Kidney (tissue), 14 donors: ENCODE data around the gene HBA1. TPM values are rescaled to one million over a fixed set of nuclear protein-coding genes. Genes with fewer than 3 reads are reported as not detected.
"Not testable (repeated sequence)": the region's sequence is repeated elsewhere in the genome, so short reads cannot be mapped to it uniquely, and the experiment has no call there.

Source experiments
- DNase-seq, 5 donors: peaks; one replicate each; pipeline ENCODE4 v3.0.0-alpha.2; 2013 to 2020
- FAIRE-seq: peaks from 2 replicates; lab custom pipeline; 2012; peaks lifted over from hg19 to GRCh38; lab: Jason Lieb, UNC
- H3K27ac ChIP-seq, 2 donors: one replicate each; pipeline ENCODE4 v1.7.0; 2013; ENCODE audit warnings: low read depth in 2 of 2, low read length in 2 of 2, inconsistent platforms in 1 of 2
- H3K27me3 ChIP-seq: one replicate; pipeline ENCODE4 v1.7.1; 2013; ENCODE audit warnings: low read length, inconsistent platforms; ENCODE audit not compliant: control insufficient read depth, insufficient read depth
- H3K36me3 ChIP-seq, 3 donors: one replicate each; pipeline versions ENCODE4 v1.7.0 to v1.7.1; 2013; ENCODE audit warnings: low read length in 3 of 3, control low read depth in 1 of 3, inconsistent platforms in 1 of 3; ENCODE audit not compliant: insufficient read depth in 3 of 3, control insufficient read depth in 2 of 3
- H3K4me1 ChIP-seq, 3 donors: one replicate each; pipeline versions ENCODE4 v1.7.0 to v1.7.1; 2013; ENCODE audit warnings: low read length in 3 of 3, inconsistent platforms in 1 of 3, low read depth in 1 of 3; ENCODE audit not compliant: control insufficient read depth in 2 of 3, insufficient read depth in 2 of 3
- H3K4me3 ChIP-seq, 3 donors: one replicate each; pipeline versions ENCODE4 v1.7.0 to v1.8.1; 2013; ENCODE audit warnings: low read length in 3 of 3, control low read depth in 1 of 3, inconsistent platforms in 1 of 3
- H3K9ac ChIP-seq, 3 donors: one replicate each; pipeline versions ENCODE4 v1.7.0 to v1.7.1; 2013; ENCODE audit warnings: low read length in 3 of 3, control low read depth in 1 of 3, inconsistent platforms in 1 of 3
- H3K9me3 ChIP-seq, 3 donors: one replicate each; pipeline versions ENCODE4 v1.7.0 to v1.7.1; 2013; ENCODE audit warnings: low read length in 3 of 3, control low read depth in 1 of 3, inconsistent platforms in 1 of 3; ENCODE audit not compliant: control insufficient read depth in 2 of 3, insufficient read depth in 1 of 3
- CTCF ChIP-seq: IDR thresholded peaks from 3 replicates; pipeline ENCODE4 v1.5.1; 2012; ENCODE audit warnings: mild to moderate bottlenecking, moderate library complexity, borderline replicate concordance; ENCODE audit not compliant: insufficient read depth; ENCODE audit errors: extremely low read depth
- intact Hi-C: fragments of 100-400 bp; cut with DNase I; formaldehyde crosslinking; loops from one replicate; pipeline ENCODE4 v1.11.1; 2022
- polyA plus RNA-seq: library from polyadenylated mRNA; stranded (reverse); fragments of 350-450 nt; fragmentation: Illumina TruSeq; extraction: RNeasy Lipid Tissue Mini Kit (QIAGEN cat#74804); gene quantifications from one replicate; pipeline ENCODE4 v1.2.3, GENCODE V29; 2014; ENCODE audit warnings: low read depth, low replicate concordance; ENCODE audit not compliant: insufficient read depth
- total RNA-seq: library from RNA; stranded (reverse); fragmentation: NEBNext Ultra II Directional; extraction: Animal tissue kit (Norgen Biotek cat#: 25700); gene quantifications from one replicate; pipeline ENCODE4 v1.2.1, GENCODE V29; 2021
- donor health status: control.
- donor health status: control.
- donor health status: control.
- donor health status: control.
- donor health status: control.
- donor health status: DM: yes; HTN: yes; CAD: no.
- donor health status: Normal renal cell carcinoma (clear cell type).

The HBA1 gene
- total and polyA plus RNA-seq, 2 donors from 2014 or later = 2.6 to 41.1 TPM

GRCh38 chr16:194516-194915 is 18.0 kb downstream of the HBA1 start:
- Histone ChIP-seq H3K4me1 (no peaks in the 10 kb centered on the region), H3K9me3 (no peaks in the 10 kb centered on the region), H3K36me3 (peaks cover 6 to 74% (median 39%) of the 10 kb centered on the region in 3 donors), H3K4me3 (no peak overlapping the region), H3K9ac (no peak overlapping the region), H3K27ac (no peak overlapping the region), H3K27me3 (no peaks in the 10 kb centered on the region)
- intact Hi-C loops = no loop called here
- no peak for DNase-seq
- no peak for FAIRE-seq
- no peak for TF ChIP-seq CTCF

- H3K4me1 ChIP-seq = no peaks in the 10 kb centered on the region
- FAIRE-seq (no peak), DNase-seq (no peak)
- no peak for TF ChIP-seq CTCF
- H3K4me3 ChIP-seq = no peak overlapping the region
- intact Hi-C loops = no loop called here
- no peaks in the 10 kb centered on the region for H3K27me3 ChIP-seq
- no peak overlapping the region for H3K27ac ChIP-seq
- H3K36me3 ChIP-seq = peaks cover 8 to 49% (median 16%) of the 10 kb centered on the region in 3 donors
- H3K9me3 ChIP-seq = no peaks in the 10 kb centered on the region
- H3K9ac ChIP-seq = no peak overlapping the region
Observed at GRCh38 chr16:200388-200787, 23.9 kb downstream of the HBA1 start.

DNA sequence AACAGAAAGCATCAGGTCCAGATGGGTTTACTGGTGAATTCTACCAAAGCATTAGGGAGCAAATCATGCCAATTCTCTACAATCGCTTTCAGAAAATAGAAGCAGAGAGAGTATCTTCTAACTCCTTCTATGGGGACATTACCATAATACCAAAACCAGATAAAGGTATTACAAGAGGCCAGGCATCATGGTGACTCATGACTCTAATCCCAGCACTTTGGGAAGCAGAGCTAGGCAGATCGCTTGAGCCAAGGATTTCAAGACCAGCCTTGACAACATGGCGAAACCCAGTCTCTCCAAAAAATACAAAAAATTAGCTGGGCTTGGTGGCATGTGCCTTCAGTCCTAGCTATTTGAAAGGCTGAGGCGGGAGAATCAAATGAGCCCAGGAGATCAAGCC is 26.8 kb downstream of the HBA1 start:
- DNase-seq = no peak
- intact Hi-C loops = no loop called here
- no peaks in the 10 kb centered on the region for H3K27me3 ChIP-seq
- no peak overlapping the region for H3K4me3 ChIP-seq
- no peak for FAIRE-seq
- H3K9me3 ChIP-seq = no peaks in the 10 kb centered on the region
- H3K36me3 ChIP-seq = peaks cover 13 to 49% (median 27%) of the 10 kb centered on the region in 3 donors
- no peak for TF ChIP-seq CTCF
- H3K4me1 ChIP-seq = no peaks in the 10 kb centered on the region
- H3K27ac ChIP-seq = no peak overlapping the region
- H3K9ac ChIP-seq = no peak overlapping the region

DNA sequence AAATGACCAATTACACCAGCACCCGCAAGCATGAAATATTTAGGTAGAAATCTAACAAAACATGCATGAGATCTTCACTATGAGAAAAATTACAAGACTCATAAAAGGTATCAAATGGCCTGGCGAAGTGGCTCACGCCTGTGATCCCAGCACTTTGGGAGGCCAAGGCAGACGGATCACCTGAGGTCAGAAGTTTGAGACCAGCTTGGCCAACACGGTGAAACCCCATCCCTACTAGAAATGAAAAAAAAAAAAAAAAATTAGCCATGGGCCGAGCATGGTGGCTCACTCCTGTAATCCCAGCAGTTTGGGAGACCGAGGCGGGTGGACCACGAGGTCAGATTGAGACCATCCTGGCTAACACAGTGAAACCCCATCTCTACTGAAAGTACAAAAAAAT is 27.6 kb downstream of the HBA1 start:
- FAIRE-seq, intact Hi-C loops, H3K4me1 ChIP-seq, H3K9ac ChIP-seq, H3K4me3 ChIP-seq, H3K27ac ChIP-seq, H3K27me3 ChIP-seq, DNase-seq, H3K9me3 ChIP-seq: not testable (repeated sequence)
- H3K36me3 ChIP-seq = peaks cover 11 to 44% (median 28%) of the 10 kb centered on the region in 3 donors

DNA sequence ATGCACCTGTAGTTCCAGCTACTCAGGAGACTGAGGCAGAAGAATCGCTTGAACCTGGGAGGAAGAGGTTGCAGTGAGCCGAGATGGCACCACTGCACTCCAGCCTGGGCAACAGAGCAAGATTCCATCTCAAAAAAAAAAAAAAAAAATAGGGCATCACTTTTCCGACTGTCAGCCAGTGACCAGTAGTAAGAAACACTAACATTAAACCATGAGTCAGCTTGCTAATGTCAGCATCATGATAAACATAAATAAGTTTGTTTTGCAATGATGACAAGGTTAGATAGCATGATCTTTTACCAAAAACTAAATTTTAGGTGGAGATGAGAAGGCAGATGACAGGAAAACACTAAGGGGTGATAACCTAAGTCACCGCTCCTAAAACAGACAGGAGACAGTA is 32.9 kb downstream of the HBA1 start:
- FAIRE-seq, intact Hi-C loops, H3K4me3 ChIP-seq, H3K9ac ChIP-seq, H3K27ac ChIP-seq, H3K4me1 ChIP-seq, H3K9me3 ChIP-seq, DNase-seq, H3K27me3 ChIP-seq: not testable (repeated sequence)
- H3K36me3 ChIP-seq = peaks cover 13 to 37% (median 36%) of the 10 kb centered on the region in 3 donors

- H3K27ac ChIP-seq, H3K9ac ChIP-seq, intact Hi-C loops, H3K4me3 ChIP-seq, FAIRE-seq, DNase-seq, H3K9me3 ChIP-seq, H3K4me1 ChIP-seq, H3K27me3 ChIP-seq: not testable (repeated sequence)
- H3K36me3 ChIP-seq = peaks cover 2 to 26% (median 25%) of the 10 kb centered on the region in 3 donors
Observed at GRCh38 chr16:211631-212180, 35.2 kb downstream of the HBA1 start.
